Effector CD4-positive, alpha-beta T cell (primary cell): ENCODE measurements around the gene HYAL3.
"Not testable (repeated sequence)": the region's sequence is repeated elsewhere in the genome, so short reads cannot be mapped to it uniquely, and the experiment has no call there.

Experiments
- DNase-seq: peaks from one replicate; pipeline ENCODE4 v3.0.0-alpha.2; 2020

HYAL3 gene

GRCh38 chr3:50268703-50269451, 30.3 kb downstream of the HYAL3 start, which contains the start of gene SEMA3B:
Gene SEMA3B (plus strand): TSS chr3:50269147. CDS start chr3:50269241, 94 bp downstream.
- DNase-seq, result no peak

- DNase-seq, result no peak
Observed at GRCh38 chr3:50268276-50268675, 30.9 kb downstream of the HYAL3 start.

GRCh38 chr3:50267280-50267913, 31.8 kb downstream of the HYAL3 start:
- DNase-seq, result no peak

DNA sequence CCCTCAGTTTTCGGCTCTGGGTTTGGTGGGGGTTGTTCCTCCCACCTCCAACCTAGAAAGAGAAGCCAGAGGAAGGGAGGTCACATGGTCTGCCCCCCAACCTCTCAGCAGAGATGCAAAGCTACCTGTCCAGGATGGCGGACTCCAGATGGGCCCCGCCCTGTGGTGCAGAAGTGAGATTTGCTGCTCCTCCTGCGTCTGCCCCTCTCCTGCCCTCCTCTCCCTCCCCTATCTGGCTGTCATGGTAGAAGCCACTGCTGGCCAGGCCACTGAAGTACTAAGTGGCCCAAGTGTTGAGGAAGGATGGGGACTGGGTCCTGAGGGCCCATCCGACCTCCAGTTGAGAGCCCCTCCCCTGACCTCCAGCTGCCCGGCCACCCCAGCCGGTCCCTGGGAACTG, 32.4 kb downstream of the HYAL3 start:
- no peak for DNase-seq

DNA sequence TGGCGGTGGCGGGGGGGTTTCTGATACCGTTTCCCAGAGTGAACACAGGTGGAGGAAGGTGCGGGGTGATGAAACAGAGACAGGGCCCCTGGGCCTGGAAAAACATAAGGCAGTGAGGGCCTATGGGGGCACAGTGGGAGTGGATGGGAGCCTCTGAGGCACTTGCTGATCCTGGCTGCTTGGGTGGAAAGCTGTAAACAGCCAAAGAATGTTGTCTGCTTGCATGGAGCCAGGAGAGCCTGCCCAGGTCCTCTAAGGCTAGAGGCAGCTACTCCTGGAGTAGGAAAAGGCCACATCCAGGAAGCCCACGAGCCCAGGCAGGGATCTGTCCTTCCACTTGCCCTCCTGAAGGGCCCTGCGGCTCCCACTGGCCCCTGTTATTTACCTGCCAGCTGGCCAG, 33.2 kb downstream of the HYAL3 start:
- DNase-seq, result no peak

- no peak for DNase-seq
Observed at GRCh38 chr3:50265571-50265970, 33.6 kb downstream of the HYAL3 start.

GRCh38 chr3:50264964-50265485, 34.2 kb downstream of the HYAL3 start:
- DNase-seq, result no peak

GRCh38 chr3:50264383-50264963, 34.7 kb downstream of the HYAL3 start:
- no peak for DNase-seq

GRCh38 chr3:50263478-50264382, 35.5 kb downstream of the HYAL3 start:
- no peak for DNase-seq

- DNase-seq, result no peak
Observed at GRCh38 chr3:50262778-50263177, 36.4 kb downstream of the HYAL3 start.

- DNase-seq, result not testable (repeated sequence)
Observed at GRCh38 chr3:50262200-50262599, 37.0 kb downstream of the HYAL3 start.

DNA sequence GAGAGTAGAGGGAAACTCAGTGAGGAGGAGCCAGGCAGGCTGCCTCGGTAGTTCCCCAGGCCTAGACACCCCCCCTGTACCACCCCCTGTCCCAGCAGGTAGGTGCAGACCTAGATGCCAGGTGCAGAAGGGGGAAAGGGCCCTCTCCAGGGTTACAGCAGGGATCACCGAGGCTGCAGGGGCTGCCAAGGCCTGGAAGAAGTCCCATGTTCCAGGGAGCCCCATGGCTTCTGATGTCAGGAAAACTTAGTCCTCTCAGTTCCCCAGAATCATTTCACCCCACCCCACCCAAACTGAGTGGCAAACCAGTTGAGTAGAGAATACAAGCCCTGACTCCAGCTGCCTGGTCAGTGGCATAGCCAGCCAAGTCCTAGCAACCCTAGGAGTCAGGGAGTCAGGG, 37.7 kb downstream of the HYAL3 start:
- no peak for DNase-seq

DNA sequence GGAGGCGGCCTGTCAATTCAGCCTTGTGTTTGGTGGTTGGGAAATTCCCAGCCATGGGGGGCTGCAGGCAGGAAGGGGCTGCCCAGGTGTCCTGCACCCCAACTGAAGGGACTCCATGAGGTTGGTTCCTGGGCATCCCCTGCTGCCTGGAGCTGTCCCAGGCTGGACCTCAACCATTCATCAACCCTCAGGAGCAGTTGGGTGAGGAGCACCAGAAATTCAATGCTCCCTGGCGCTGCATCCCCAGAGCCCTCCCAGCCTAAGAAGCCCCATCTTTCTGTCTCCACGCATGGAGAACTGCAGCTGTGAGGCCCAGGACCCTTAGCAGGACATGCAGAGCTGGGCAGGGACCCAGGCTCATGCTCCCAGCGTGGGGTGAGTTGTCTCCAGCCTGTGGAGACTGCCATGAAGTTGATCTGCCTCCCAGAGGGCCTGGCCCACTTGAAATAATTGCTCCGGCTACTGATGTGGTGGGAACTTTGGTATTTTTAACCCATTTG, 38.2 kb downstream of the HYAL3 start:
- DNase-seq, result no peak

- DNase-seq, result peak; percentile 79
Observed at GRCh38 chr3:50260027-50260941, 38.9 kb downstream of the HYAL3 start.

DNA sequence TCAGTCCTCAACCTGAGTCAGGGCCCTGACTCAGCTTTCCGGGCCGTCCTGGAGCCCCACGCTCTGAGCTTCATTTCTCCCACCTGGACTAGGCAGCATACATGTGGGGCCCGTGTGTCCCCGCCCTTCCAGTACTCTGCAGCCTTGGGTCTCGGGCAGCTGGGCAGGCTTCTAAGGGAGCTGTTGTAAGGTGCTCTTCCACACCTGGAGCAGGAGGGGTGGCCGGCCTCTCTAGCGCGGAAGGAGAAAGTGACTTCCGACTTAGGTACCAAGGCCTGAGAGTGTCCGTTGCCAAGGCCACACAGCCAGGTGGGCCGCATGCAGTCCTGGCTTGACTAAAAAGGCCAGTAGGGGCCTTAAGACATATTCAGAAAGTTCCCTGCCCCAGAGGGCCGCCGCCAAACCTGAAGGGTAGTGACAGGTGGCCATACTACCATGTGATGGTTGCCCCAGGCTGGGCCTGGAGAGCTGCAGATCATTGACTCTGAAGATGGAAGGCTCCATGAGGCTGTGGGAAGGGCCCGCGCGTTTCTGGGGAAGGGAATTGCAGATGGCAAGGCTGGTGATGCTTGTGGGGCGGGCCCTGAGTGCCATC, 39.7 kb downstream of the HYAL3 start:
- DNase-seq, result no peak

GRCh38 chr3:50258979-50259378, 40.2 kb downstream of the HYAL3 start:
- DNase-seq, result no peak

DNA sequence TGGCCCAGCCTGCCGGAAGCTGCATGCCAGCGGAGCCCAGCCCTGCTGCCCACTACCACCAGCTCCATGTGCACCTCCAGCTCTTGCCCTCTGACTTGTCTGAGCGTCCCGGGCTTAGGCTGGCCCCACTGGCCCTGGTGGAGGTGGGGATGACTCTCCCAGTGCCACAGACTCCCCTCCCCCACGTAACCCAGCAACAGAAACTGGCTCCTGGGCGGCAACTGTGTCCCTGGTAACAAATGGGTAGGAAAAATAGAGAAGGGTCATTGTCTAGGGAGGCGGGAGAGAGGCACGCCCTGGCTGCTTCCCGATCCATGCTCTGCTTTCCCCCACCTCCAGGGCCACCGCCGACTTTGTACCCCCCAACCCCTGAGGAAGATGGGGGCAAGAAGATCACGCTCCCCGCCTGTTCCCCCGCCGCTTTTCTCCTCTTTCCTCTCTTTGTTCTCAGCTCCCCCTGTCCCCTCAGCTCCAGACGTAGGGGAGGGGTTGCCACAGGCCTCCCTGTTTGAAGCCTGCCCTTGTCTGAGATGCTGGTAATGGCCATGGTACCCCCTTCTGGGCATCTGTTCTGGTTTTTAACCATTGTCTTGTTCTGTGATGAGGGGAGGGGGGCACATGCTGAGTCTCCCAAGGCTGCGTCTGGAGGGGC, 41.0 kb downstream of the HYAL3 start:
- no peak for DNase-seq

- DNase-seq, result no peak
Observed at GRCh38 chr3:50256978-50257890, 42.0 kb downstream of the HYAL3 start.

DNA sequence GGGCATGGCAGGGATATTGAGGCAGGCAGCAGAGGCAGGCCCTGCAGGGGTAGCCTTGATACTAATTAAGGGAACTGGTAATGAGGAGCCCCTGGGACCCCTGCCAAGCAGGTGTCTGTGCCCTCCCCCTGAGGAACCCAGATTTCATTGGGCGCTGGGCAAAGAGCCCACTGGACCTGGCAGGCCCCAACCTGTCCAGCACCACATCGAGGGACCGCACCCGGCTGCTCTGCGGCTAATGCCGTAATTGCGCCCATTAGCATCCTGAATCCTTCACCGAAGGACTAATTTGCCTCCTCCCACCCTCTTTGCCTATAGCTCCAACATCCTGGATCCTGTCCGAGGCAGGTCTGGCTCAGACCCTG, 44.0 kb downstream of the HYAL3 start:
- no peak for DNase-seq
